22Rv1 (cell line): ENCODE results near the gene VPS35.

Source experiments
- CTCF ChIP-seq: fragments of 450-650 bp; IDR thresholded peaks from 2 replicates; pipeline ENCODE4 v1.5.1; 2017; ENCODE audit warnings: mild to moderate bottlenecking
- ZFX ChIP-seq: fragments of 450-650 bp; IDR thresholded peaks from 2 replicates; pipeline ENCODE4 v1.6.1; 2017; ENCODE audit warnings: antibody characterized with exemption, borderline replicate concordance

GRCh38 chr16:46687486-46687885, 1.5 kb downstream of the VPS35 start:
- no peak for TF ChIP-seq CTCF
- no peak for TF ChIP-seq ZFX
